GM12878 (cell line): ENCODE data around the gene IFITM5. TPM values are rescaled to one million over a fixed set of nuclear protein-coding genes. Genes with fewer than 3 reads are reported as not detected.

Source experiments
- ATAC-seq: fragments of 200-7000 bp; cut with Tn5 transposase; 3 replicates; pipeline ENCODE4 v1.9.1; 2020; ENCODE audit warnings: mild to moderate bottlenecking, moderate library complexity
- BruUV-seq: library from RNA; stranded (reverse); fragments of 400-500 nt; replicated peaks from 2 replicates; lab custom pipeline; 2021; lab: Mats Ljungman, UMichigan
- CTCF ChIA-PET: fragments of 300-600 bp; sonication (Branson Sonifier 250); formaldehyde crosslinking; extraction: SDS; loops from one replicate; lab custom pipeline; 2021; ENCODE audit warnings: inconsistent platforms; lab: Yijun Ruan, JAX
- POLR2A ChIA-PET: fragments of 350-600 bp; formaldehyde crosslinking; extraction: SDS; loops from one replicate; lab custom pipeline; 2021; ENCODE audit warnings: inconsistent platforms; lab: Charles Lee
- RAD21 ChIA-PET: fragments of 300-600 bp; sonication (Branson Sonifier 250); formaldehyde crosslinking; loops from one replicate; lab custom pipeline; 2023; ENCODE audit warnings: antibody characterized with exemption; ENCODE audit not compliant: unreplicated experiment; lab: Charles Lee
- SMC1A ChIA-PET: fragments of 300-600 bp; sonication (Branson Sonifier 250); formaldehyde crosslinking; loops from one replicate; lab custom pipeline; 2023; ENCODE audit not compliant: unreplicated experiment, uncharacterized antibody; lab: Charles Lee
- DNase-seq: peaks from one replicate; pipeline ENCODE4 v3.0.0-alpha.2; 2011; ENCODE audit warnings: low read depth, low spot score
- FAIRE-seq: peaks from 3 replicates; lab custom pipeline; 2011; peaks lifted over from hg19 to GRCh38; lab: Jason Lieb, UNC
- H2AFZ ChIP-seq: 2 replicates; pipeline ENCODE4 v1.6.0; 2011; ENCODE audit warnings: low read depth, low read length, control low read depth; ENCODE audit not compliant: control insufficient read depth
- H3K27ac ChIP-seq: 2 replicates; pipeline ENCODE4 v1.5.1; 2011; ENCODE audit warnings: control low read depth; ENCODE audit not compliant: control insufficient read depth, insufficient read depth
- H3K27me3 ChIP-seq, 2 experiments: replicated peaks in 1 of 2; 2 replicates each; pipeline versions ENCODE4 v1.6.0 to v1.6.1; 2011; ENCODE audit warnings: low read length in 1 of 2; ENCODE audit not compliant: control insufficient read depth in 2 of 2, insufficient read depth in 2 of 2
- H3K36me3 ChIP-seq, 2 experiments: 2 replicates each; pipeline ENCODE4 v1.5.1; 2011; ENCODE audit warnings: low read length in 1 of 2; ENCODE audit not compliant: control insufficient read depth in 2 of 2, insufficient read depth in 2 of 2
- H3K4me1 ChIP-seq: 2 replicates; pipeline ENCODE4 v1.6.1; 2011; ENCODE audit warnings: mild to moderate bottlenecking, low read length, moderate library complexity, mixed read lengths; ENCODE audit not compliant: control insufficient read depth, insufficient read depth
- H3K4me2 ChIP-seq: 2 replicates; pipeline ENCODE4 v1.6.0; 2011; ENCODE audit warnings: control low read depth; ENCODE audit not compliant: control insufficient read depth, insufficient read depth
- H3K4me3 ChIP-seq: fragments of 200-600 bp; sonication (generic); 2 replicates; pipeline ENCODE4 v1.5.1; 2016
- H3K79me2 ChIP-seq: 2 replicates; pipeline ENCODE4 v1.6.0; 2011; ENCODE audit warnings: low read length; ENCODE audit not compliant: control insufficient read depth, insufficient read depth
- H3K9ac ChIP-seq: 2 replicates; pipeline ENCODE4 v1.8.0; 2011; ENCODE audit warnings: low read length, control low read depth, mixed read lengths; ENCODE audit not compliant: control insufficient read depth, insufficient read depth
- H3K9me3 ChIP-seq: replicated peaks from 3 replicates; pipeline ENCODE4 v1.5.1; 2011; ENCODE audit warnings: mild to moderate bottlenecking, low read length; ENCODE audit not compliant: control insufficient read depth, insufficient read depth
- H4K20me1 ChIP-seq: 2 replicates; pipeline ENCODE4 v1.6.0; 2011; ENCODE audit not compliant: control insufficient read depth, insufficient read depth
- BCLAF1 ChIP-seq: fragments of 450-650 bp; IDR thresholded peaks from 2 replicates; pipeline ENCODE4 v1.6.1; 2017; ENCODE audit warnings: antibody characterized with exemption, mild to moderate bottlenecking, moderate library complexity
- ELK1 ChIP-seq: IDR thresholded peaks from 2 replicates; pipeline ENCODE4 v1.6.1; 2012; ENCODE audit warnings: low read depth, low read length, improper control_type of control experiment
- EP300 ChIP-seq, 2 experiments: fragments of 150-350 bp in 1 of 2; IDR thresholded peaks; 2 replicates each; pipeline ENCODE4 v1.6.1; 2011 to 2012; ENCODE audit warnings: low read depth in 2 of 2, low read length in 2 of 2, borderline replicate concordance in 1 of 2, improper control_type of control experiment in 1 of 2, inconsistent platforms in 1 of 2; ENCODE audit not compliant: control insufficient read depth in 1 of 2
- IRF3 ChIP-seq: fragments of 450-650 bp; IDR thresholded peaks from 2 replicates; pipeline ENCODE4 v1.6.1; 2014; ENCODE audit warnings: mild to moderate bottlenecking
- JUND ChIP-seq: IDR thresholded peaks from 2 replicates; pipeline ENCODE4 v1.6.1; 2012; ENCODE audit warnings: low read depth, mild to moderate bottlenecking, low read length, improper control_type of control experiment, moderate library complexity
- MXI1 ChIP-seq: fragments of 150-350 bp; IDR thresholded peaks from 2 replicates; pipeline ENCODE4 v1.6.1; 2011; ENCODE audit warnings: low read depth, mild to moderate bottlenecking, inconsistent platforms, low read length, improper control_type of control experiment
- PKNOX1 ChIP-seq: fragments of 450-650 bp; IDR thresholded peaks from 2 replicates; pipeline ENCODE4 v1.6.1; 2016; ENCODE audit warnings: mild to moderate bottlenecking
- SUPT20H ChIP-seq: IDR thresholded peaks from 2 replicates; pipeline ENCODE4 v1.6.1; 2011; ENCODE audit warnings: low read depth, mild to moderate bottlenecking, low read length, moderate library complexity, borderline replicate concordance; ENCODE audit not compliant: control insufficient read depth
- TBL1XR1 ChIP-seq: IDR thresholded peaks from 2 replicates; pipeline ENCODE4 v1.6.1; 2012; ENCODE audit warnings: low read depth, low read length, improper control_type of control experiment
- ZBTB40 ChIP-seq: fragments of 450-650 bp; IDR thresholded peaks from 2 replicates; pipeline ENCODE4 v1.6.1; 2016; ENCODE audit warnings: mild to moderate bottlenecking, moderate library complexity, borderline replicate concordance
- ZNF622 ChIP-seq: fragments of 450-650 bp; IDR thresholded peaks from 2 replicates; pipeline ENCODE4 v1.6.1; 2017; ENCODE audit warnings: mild to moderate bottlenecking, inconsistent platforms
- WGBS: methylation state at CpG from one replicate; pipeline ENCODE4 v1.1.6; 2016; ENCODE audit warnings: low lambda C conversion rate; ENCODE audit not compliant: insufficient replicate concordance, insufficient coverage; ENCODE audit errors: missing lambda C conversion rate; 5-methylcytosine and 5-hydroxymethylcytosine counted together
- in situ Hi-C: fragments of 300-500 bp; cut with MboI; formaldehyde crosslinking; loops from 9 replicates; pipeline ENCODE4 v1.14.3; 2018; ENCODE audit warnings: mixed read lengths
- intact Hi-C: fragments of 100-400 bp; cut with micrococcal nuclease; formaldehyde crosslinking; loops from one replicate; pipeline ENCODE4 v1.14.2; 2022; ENCODE audit not compliant: unreplicated experiment
- polyA plus RNA-seq, 11 experiments: library from polyadenylated mRNA; depleted of rRNA in 4 of 11; unstranded in 6 of 11; stranded (reverse) in 5 of 11; fragments of >200 nt; fragmentation: Nextera tagmentation in 4 of 11; fragmentation: Illumina TruSeq in 1 of 11; extraction: Ambion mirVana in 4 of 11; extraction: Trizol in 1 of 11; gene quantifications; 1 replicate in 1 of 11; 2 replicates in 10 of 11; pipeline versions ENCODE4 v1.2.1 to v1.2.3, GENCODE V29; 2011 to 2016; ENCODE audit warnings: inconsistent platforms in 2 of 11, missing spikeins in 2 of 11, low read depth in 1 of 11
- total RNA-seq, 4 experiments: library from RNA; depleted of rRNA in 3 of 4; stranded (reverse); fragments of >200 nt in 3 of 4; fragmentation: Illumina TruSeq in 1 of 4; extraction: Trizol in 1 of 4; gene quantifications; 2 replicates each; pipeline versions ENCODE4 v1.2.1 to v1.2.3, GENCODE V29; 2013 to 2021

IFITM5 gene
- total and polyA plus RNA-seq, 10 of the 15 experiments (the other 5 are each of a cell fraction or from before 2014, with no cell fraction given), result not detected

GRCh38 chr11:299951-300735, 817 bp upstream of the IFITM5 start:
- Histone ChIP-seq H3K9ac (no peak overlapping the region), H3K4me2 (no peak overlapping the region), H3K4me3 (no peak overlapping the region), H3K9me3 (no peaks in the 10 kb centered on the region), H2AFZ (no peak overlapping the region), H4K20me1 (no peaks in the 10 kb centered on the region), H3K79me2 (no peaks in the 10 kb centered on the region), H3K4me1 (peaks cover 17% of the 10 kb centered on the region), H3K27me3 (no peaks in the 10 kb centered on the region; a peak in 1 of 4 replicates), H3K27ac (no peak overlapping the region), H3K36me3 (no peaks in the 10 kb centered on the region)
- in situ Hi-C loops (no loop called here), intact Hi-C loops (loop anchor here (10.0 kb wide), 1 partner anchor 145 kb away; the partner anchor contains the start of gene ANO9)
- ATAC-seq (peak; percentile 36), DNase-seq (no peak), FAIRE-seq (no peak)
- ChIA-PET SMC1A (no interaction called here), CTCF (interaction anchor here (0.6 to 1.6 kb wide), 4 partner anchors 12 to 62 kb away, joined by 3 to 4 read pairs (median 4); partner anchors contain the start of gene PGGHG), POLR2A (no interaction called here), RAD21 (interaction anchor here (1.0 kb wide), 1 partner anchor 50 kb away, joined by 3 read pairs; no protein-coding TSS in a partner anchor)
- no TSS peak for BruUV-seq
- 42% methylated on average over 20 of the region's 20 CpGs for WGBS
- TF ChIP-seq PKNOX1 (no peak), JUND (no peak), TBL1XR1 (no peak), BCLAF1 (no peak), SUPT20H (no peak), ELK1 (no peak), ZBTB40 (no peak), EP300 (IDR thresholded peaks at IDR 0.05; ENCODE audit: borderline replicate concordance in 1 of 2, control insufficient read depth in 1 of 2, low read depth in 2 of 2, low read length in 2 of 2) (no peak), IRF3 (no peak), MXI1 (no peak), ZNF622 (no peak)
